GM19023 (cell line): ENCODE results near the gene FAM181A.
A peak's percentile ranks its signal among the peaks of the same experiment; 100 is the strongest.

Experiments used
- ATAC-seq: cut with Tn5 transposase; IDR thresholded peaks from one replicate; pipeline ENCODE4 v1.9.1; 2021; ENCODE audit warnings: mild to moderate bottlenecking, moderate library complexity; ENCODE audit not compliant: unreplicated experiment

The FAM181A gene

DNA sequence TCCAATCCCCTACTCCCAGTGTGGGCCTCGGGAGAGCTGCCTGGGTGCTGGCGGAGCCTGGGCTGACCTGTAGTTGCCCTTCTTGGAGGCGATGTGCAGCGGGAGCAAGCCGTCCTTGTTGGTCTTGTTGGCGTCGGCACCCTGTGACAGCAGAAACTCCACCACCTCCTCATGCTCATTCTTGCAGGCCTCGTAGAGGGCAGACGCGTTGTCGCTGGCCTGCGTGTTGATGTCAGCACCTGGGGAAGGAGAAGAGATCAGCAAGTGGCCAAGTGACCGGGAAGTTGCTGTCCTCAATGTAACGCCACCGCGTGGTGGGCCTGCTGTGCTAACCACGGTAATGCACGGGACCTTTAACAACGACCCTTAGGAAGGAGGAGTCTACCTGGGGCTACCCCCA is 20.1 kb downstream of the FAM181A start:
- no peak for ATAC-seq

GRCh38 chr14:93949511-93950075 is 22.4 kb downstream of the FAM181A start:
- ATAC-seq = no peak

GRCh38 chr14:93950948-93951634 is 23.9 kb downstream of the FAM181A start:
- ATAC-seq = no peak

GRCh38 chr14:93951635-93952540 is 24.7 kb downstream of the FAM181A start:
- no peak for ATAC-seq

- ATAC-seq = no peak
Observed at GRCh38 chr14:93952829-93953228, 25.7 kb downstream of the FAM181A start.

GRCh38 chr14:93953263-93953662 is 26.1 kb downstream of the FAM181A start:
- ATAC-seq = no peak

- ATAC-seq = no peak
Observed at GRCh38 chr14:93953739-93954515, 26.8 kb downstream of the FAM181A start.

DNA sequence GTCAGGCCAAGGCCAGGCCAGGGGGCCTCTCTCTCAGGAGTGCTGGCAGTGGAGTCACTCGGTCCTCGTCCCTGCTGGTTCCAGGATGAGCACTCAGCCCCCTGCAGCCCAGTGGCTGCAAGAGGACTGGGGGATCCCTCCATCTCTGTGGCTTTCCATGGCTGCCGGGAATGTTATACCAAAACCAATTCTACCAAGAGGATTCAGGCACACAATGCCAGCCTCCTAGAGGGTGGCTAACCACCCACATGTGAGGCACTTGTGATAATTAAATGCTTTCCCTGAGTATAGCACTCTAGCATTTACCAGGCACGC is 27.3 kb downstream of the FAM181A start:
- ATAC-seq = no peak

DNA sequence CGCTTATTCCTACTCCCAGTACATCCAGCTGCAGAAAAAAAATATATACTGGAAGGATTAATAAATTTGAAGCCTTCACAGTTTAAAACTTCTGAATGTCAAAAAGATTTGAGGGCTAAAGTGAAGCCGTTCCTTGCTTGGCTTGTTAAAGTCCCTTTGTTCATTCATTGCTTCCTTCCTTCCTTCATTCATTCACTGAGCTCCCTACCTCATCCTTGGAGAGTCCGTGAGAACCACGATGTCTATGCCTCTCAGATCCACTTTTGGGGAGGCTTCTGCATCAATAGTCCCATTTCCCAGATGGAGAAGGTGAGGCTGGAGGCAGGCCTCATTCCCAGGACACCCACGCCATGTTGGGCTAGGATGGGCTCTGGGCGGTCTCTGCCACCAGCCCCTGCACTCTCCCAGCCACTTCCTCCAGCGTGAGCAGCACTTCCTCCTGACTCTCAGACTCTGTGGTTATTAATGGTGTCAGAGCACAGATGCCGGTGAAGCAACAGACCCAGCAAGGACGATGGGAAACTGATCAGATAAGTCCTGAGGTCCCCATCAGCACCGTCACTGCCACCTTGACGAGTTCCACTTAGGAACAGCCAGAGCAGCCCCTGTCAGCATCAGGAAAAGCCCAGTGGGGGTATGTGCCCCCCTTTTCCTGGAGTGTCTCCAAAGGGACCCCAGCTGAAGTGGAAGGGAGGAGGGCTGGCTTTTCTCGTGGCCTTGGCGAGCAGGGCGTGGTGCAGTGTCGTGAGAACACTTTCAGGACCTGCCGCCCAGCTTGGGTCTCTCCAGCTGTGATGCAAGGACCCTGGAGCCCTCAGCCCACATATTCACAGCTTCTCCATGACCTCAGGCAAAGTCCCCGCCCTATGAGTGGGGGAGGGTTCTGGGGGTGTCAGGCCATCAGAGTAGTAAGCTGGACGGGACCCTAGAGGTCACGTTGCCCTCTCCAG is 28.0 kb downstream of the FAM181A start:
- peak; percentile 29 for ATAC-seq

- no peak for ATAC-seq
Observed at GRCh38 chr14:93955850-93956481, 28.8 kb downstream of the FAM181A start.

GRCh38 chr14:93956514-93957332 is 29.6 kb downstream of the FAM181A start:
- no peak for ATAC-seq

- ATAC-seq = no peak
Observed at GRCh38 chr14:93957333-93957710, 30.2 kb downstream of the FAM181A start.

DNA sequence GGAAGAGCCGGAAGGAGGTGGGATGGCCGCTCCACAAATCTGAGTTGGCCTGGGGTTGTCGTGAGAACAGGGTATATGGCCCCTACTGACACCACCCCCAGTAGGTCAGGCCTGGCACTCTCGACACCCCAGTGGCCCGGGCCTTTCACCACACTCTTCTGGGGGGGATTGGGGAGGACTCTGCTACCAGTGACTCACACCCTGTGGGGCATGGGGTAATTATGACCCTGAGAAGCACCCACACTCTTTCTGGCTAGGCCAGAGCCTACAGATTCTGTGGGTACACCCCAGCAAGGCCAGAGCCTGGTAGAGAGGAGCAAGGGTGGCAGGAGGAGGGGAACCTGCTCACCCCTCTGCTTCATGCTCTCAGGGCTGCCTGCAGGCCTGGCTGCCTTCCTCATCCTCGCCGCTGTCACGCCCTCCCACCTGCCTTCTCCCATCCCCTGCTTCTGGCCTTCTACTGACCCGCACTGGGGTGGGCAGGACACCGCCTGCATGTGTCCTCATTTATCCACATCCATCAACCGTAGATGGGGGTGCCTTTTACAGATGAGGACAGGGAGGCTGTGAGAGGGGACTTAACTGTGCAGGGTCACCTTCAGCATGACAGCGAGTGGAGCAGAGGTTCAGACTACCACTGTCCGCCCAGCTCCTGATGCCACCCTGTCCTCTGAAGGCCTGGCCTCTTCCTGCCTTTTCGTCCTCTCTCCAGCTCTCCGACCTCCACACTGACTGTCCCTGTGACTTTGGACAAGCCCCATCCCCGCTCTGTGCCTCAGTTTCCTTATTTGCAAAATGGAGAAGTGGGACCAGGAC is 30.8 kb downstream of the FAM181A start:
- ATAC-seq = no peak

DNA sequence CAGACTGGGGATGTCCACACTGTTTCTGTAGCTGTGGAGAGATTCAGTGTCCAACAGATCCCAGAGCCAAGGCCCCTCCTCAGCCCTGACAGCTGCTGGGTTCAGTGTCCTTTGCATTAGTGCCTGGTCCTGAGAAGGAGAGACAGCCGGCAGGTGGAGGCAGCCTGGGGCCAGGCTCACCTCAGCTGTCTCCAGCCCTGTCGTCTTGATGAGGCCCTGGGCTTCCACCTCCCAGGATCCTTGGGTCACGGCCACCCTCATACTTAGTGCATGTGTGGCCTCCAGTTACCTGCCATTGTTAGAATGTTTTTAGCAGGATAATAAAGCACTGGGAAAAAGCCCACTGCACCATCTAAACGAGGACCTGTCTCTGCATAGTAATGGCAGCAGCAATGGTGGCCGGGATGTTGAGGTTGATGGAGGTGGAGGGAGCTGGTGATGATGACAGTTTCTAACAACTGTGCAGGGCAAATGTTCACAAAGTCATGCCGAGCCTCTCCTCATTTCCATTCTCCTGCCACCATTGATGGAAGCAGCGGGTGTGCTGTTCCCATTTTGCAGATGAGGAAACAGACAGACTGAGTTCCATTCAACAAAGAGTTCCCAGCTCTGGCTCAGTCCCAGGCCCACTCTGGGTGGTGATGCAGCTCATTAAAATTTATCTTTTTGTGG is 31.6 kb downstream of the FAM181A start:
- ATAC-seq = no peak

DNA sequence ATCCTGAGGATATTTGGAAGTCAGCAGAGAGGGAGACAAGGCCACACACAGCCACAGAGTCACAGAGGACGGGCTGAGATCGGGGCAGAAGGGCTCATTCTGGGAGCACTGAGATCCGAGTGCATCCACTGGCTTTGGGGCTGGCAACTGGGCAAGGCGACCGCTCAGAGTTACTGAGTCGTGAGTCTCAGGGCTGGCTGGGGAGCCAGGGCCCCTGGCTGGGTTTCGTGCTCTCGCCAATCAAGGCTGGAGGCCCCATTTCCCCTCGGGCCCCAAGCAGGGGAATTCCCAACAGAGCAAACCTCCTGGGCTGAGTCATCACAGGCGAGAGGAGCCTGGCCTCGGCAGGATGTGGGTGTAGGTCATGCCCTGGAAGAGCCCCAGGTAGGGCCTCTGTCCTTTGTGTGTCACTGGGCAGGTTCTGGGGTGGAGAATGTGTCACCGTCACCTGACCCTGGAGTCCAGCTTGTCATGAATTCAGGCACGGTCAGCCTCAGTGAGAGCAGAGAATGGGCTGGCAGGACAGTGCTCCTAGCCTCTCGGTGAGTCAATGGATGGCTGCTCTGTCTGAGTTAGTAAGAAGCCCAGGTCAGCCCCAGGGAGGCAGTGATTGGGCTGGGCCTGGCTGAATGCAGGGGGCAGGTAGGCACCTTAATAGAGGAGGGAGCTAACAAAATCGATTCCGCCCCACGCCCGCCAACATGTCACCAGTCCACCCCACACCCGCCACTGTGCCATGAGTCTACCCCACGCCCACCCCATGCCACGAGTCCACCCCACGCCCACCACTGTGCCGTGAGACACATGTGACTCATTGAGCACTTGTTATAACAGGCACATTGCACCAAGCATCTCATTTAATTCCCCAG is 32.3 kb downstream of the FAM181A start:
- ATAC-seq = peak; percentile 65

GRCh38 chr14:93960108-93960475 is 32.9 kb downstream of the FAM181A start:
- ATAC-seq = no peak
